ENCODE results near the gene MAML2. TPM values are rescaled to one million over a fixed set of nuclear protein-coding genes. Genes with fewer than 3 reads are reported as not detected.

The MAML2 gene
- total and polyA plus RNA-seq, 4 donors = 0.56 to 2.1 (median 1.4) TPM

DNA sequence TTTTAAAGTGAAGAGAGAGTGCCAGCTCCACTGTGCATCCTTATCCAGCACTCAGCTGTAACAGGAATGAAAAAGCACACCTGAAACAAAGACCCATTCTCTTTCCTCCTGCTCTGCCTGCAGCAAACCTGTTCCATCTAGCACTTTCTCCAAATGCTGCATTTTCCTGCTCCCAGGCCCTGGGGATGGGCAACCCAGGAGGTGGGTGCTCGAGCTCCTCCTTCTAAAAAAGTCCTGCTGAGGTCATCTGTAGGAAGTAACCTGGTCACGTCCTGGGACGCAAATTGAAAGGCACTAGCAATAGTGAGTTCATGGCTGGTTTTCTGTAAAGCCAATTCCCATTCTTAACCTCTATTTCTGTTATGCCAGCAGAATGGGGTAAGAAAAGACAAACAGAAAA lies 173.7 kb downstream of the MAML2 start:
- Histone ChIP-seq H3K4me3 (ENCODE audit: low read depth in 1 of 3, low read length in 3 of 3) (no peak overlapping the region), H3K9me3 (ENCODE audit: control insufficient read depth in 4 of 4, low read length in 3 of 4) (no peaks in the 10 kb centered on the region), H3K36me3 (ENCODE audit: control insufficient read depth in 4 of 4, insufficient read depth in 3 of 4, low read depth in 1 of 4, low read length in 3 of 4) (no peaks in the 10 kb centered on the region), H3K4me1 (ENCODE audit: control insufficient read depth in 4 of 4, insufficient read depth in 4 of 4, low read length in 3 of 4) (peaks cover 0 to 5% (median 0%) of the 10 kb centered on the region in 4 donors), H3K27me3 (ENCODE audit: control insufficient read depth in 4 of 4, insufficient read depth in 4 of 4, low read length in 3 of 4) (no peaks in the 10 kb centered on the region), H3K27ac (ENCODE audit: low read depth in 1 of 2, low read length in 2 of 2) (no peak overlapping the region), H3K9ac (ENCODE audit: low read depth in 1 of 2, low read length in 2 of 2) (no peak overlapping the region)
- 73% methylated on average over 3 of the region's 3 CpGs for WGBS
- no peak for TF ChIP-seq EGR1 (IDR thresholded peaks at IDR 0.05; ENCODE audit: low read depth in 2 of 2)
- no peak for TF ChIP-seq JUND (IDR thresholded peaks at IDR 0.05)
- TF ChIP-seq, protein P1, sequence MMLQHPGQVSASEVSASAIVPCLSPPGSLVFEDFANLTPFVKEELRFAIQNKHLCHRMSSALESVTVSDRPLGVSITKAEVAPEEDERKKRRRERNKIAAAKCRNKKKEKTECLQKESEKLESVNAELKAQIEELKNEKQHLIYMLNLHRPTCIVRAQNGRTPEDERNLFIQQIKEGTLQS (IDR thresholded peaks at IDR 0.05) = no peak
- no peak for TF ChIP-seq YY1 (IDR thresholded peaks at IDR 0.05)
- TF ChIP-seq SP1 (IDR thresholded peaks at IDR 0.05) = no peak
- DNase-seq (ENCODE audit: low spot score) = no peak

DNA sequence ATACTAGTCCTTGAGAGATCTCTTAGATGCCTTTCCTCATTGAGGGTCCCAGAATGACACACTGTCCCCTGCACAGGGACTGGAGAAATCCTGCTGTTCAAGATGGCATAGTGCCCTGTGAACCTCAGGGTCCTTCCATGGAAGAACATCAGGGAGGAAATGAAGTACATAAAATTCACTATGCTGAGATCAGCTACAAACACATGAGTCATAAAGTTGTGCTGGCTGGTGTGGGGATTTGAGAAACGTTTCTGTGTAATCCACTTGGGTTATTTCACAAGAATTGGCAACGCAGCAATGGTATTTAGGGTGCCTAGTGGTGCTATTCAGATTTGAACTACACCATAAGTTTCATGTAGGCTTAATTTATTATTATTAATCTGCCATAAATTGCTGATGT lies 174.4 kb downstream of the MAML2 start:
- no peaks in the 10 kb centered on the region for H3K36me3 ChIP-seq (ENCODE audit: control insufficient read depth in 4 of 4, insufficient read depth in 3 of 4, low read depth in 1 of 4, low read length in 3 of 4)
- no peaks in the 10 kb centered on the region for H3K9me3 ChIP-seq (ENCODE audit: control insufficient read depth in 4 of 4, low read length in 3 of 4)
- H3K27me3 ChIP-seq (ENCODE audit: control insufficient read depth in 4 of 4, insufficient read depth in 4 of 4, low read length in 3 of 4) = no peaks in the 10 kb centered on the region
- H3K4me1 ChIP-seq (ENCODE audit: control insufficient read depth in 4 of 4, insufficient read depth in 4 of 4, low read length in 3 of 4) = peaks cover 0 to 5% (median 0%) of the 10 kb centered on the region in 4 donors
- no peak overlapping the region for H3K9ac ChIP-seq (ENCODE audit: low read depth in 1 of 2, low read length in 2 of 2)
- no peak for TF ChIP-seq GABPA (IDR thresholded peaks at IDR 0.05 in 1 of 2, conservative IDR thresholded peaks at IDR 0.05 in 1 of 2)
- TF ChIP-seq, protein P2, sequence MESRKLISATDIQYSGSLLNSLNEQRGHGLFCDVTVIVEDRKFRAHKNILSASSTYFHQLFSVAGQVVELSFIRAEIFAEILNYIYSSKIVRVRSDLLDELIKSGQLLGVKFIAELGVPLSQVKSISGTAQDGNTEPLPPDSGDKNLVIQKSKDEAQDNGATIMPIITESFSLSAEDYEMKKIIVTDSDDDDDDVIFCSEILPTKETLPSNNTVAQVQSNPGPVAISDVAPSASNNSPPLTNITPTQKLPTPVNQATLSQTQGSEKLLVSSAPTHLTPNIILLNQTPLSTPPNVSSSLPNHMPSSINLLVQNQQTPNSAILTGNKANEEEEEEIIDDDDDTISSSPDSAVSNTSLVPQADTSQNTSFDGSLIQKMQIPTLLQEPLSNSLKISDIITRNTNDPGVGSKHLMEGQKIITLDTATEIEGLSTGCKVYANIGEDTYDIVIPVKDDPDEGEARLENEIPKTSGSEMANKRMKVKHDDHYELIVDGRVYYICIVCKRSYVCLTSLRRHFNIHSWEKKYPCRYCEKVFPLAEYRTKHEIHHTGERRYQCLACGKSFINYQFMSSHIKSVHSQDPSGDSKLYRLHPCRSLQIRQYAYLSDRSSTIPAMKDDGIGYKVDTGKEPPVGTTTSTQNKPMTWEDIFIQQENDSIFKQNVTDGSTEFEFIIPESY (IDR thresholded peaks at IDR 0.05) = no peak
- TF ChIP-seq HNF4A (conservative IDR thresholded peaks at IDR 0.05) = no peak
- TF ChIP-seq JUND (IDR thresholded peaks at IDR 0.05) = peak; percentile 67 to 71
- TF ChIP-seq EGR1 (IDR thresholded peaks at IDR 0.05; ENCODE audit: low read depth in 2 of 2) = no peak
- H3K27ac ChIP-seq (ENCODE audit: low read depth in 1 of 2, low read length in 2 of 2) = no peak overlapping the region
- H3K4me3 ChIP-seq (ENCODE audit: low read depth in 1 of 3, low read length in 3 of 3) = no peak overlapping the region
- 41% methylated on average over 2 of the region's 2 CpGs for WGBS
- DNase-seq (ENCODE audit: low spot score) = no peak

DNA sequence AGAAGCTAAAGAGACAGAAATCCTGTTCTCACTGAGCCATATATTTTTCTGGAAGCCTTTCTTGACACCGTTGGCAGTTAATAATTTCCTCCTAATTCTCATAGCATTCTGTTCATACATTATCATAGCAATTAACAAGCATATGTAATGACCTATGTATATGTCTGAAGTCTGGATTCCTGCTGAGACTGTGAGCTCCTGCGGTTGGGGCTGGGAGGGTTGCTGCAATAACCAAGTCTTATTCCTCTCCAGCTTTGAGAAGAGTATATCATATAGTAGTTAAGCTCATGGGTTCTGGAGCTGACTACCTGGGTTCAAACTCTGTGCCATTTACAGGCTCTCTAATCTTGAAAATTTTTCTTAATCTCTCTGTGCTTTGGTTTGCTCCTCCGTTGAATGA lies 175.2 kb downstream of the MAML2 start:
- Histone ChIP-seq H3K4me1 (ENCODE audit: control insufficient read depth in 4 of 4, insufficient read depth in 4 of 4, low read length in 3 of 4) (peaks cover 0 to 5% (median 0%) of the 10 kb centered on the region in 4 donors), H3K27ac (ENCODE audit: low read depth in 1 of 2, low read length in 2 of 2) (no peak overlapping the region), H3K9me3 (ENCODE audit: control insufficient read depth in 4 of 4, low read length in 3 of 4) (no peaks in the 10 kb centered on the region), H3K36me3 (ENCODE audit: control insufficient read depth in 4 of 4, insufficient read depth in 3 of 4, low read depth in 1 of 4, low read length in 3 of 4) (no peaks in the 10 kb centered on the region), H3K4me3 (ENCODE audit: low read depth in 1 of 3, low read length in 3 of 3) (no peak overlapping the region), H3K27me3 (ENCODE audit: control insufficient read depth in 4 of 4, insufficient read depth in 4 of 4, low read length in 3 of 4) (no peaks in the 10 kb centered on the region), H3K9ac (ENCODE audit: low read depth in 1 of 2, low read length in 2 of 2) (no peak overlapping the region)
- DNase-seq (ENCODE audit: low spot score) = no peak
- WGBS = 73% methylated on average over 3 of the region's 3 CpGs
- TF ChIP-seq, protein P3, sequence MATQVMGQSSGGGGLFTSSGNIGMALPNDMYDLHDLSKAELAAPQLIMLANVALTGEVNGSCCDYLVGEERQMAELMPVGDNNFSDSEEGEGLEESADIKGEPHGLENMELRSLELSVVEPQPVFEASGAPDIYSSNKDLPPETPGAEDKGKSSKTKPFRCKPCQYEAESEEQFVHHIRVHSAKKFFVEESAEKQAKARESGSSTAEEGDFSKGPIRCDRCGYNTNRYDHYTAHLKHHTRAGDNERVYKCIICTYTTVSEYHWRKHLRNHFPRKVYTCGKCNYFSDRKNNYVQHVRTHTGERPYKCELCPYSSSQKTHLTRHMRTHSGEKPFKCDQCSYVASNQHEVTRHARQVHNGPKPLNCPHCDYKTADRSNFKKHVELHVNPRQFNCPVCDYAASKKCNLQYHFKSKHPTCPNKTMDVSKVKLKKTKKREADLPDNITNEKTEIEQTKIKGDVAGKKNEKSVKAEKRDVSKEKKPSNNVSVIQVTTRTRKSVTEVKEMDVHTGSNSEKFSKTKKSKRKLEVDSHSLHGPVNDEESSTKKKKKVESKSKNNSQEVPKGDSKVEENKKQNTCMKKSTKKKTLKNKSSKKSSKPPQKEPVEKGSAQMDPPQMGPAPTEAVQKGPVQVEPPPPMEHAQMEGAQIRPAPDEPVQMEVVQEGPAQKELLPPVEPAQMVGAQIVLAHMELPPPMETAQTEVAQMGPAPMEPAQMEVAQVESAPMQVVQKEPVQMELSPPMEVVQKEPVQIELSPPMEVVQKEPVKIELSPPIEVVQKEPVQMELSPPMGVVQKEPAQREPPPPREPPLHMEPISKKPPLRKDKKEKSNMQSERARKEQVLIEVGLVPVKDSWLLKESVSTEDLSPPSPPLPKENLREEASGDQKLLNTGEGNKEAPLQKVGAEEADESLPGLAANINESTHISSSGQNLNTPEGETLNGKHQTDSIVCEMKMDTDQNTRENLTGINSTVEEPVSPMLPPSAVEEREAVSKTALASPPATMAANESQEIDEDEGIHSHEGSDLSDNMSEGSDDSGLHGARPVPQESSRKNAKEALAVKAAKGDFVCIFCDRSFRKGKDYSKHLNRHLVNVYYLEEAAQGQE (IDR thresholded peaks at IDR 0.05) = no peak
- TF ChIP-seq, protein P4, sequence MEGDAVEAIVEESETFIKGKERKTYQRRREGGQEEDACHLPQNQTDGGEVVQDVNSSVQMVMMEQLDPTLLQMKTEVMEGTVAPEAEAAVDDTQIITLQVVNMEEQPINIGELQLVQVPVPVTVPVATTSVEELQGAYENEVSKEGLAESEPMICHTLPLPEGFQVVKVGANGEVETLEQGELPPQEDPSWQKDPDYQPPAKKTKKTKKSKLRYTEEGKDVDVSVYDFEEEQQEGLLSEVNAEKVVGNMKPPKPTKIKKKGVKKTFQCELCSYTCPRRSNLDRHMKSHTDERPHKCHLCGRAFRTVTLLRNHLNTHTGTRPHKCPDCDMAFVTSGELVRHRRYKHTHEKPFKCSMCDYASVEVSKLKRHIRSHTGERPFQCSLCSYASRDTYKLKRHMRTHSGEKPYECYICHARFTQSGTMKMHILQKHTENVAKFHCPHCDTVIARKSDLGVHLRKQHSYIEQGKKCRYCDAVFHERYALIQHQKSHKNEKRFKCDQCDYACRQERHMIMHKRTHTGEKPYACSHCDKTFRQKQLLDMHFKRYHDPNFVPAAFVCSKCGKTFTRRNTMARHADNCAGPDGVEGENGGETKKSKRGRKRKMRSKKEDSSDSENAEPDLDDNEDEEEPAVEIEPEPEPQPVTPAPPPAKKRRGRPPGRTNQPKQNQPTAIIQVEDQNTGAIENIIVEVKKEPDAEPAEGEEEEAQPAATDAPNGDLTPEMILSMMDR (IDR thresholded peaks at IDR 0.05; ENCODE audit: low read depth, low read length, missing input control) = no peak
- TF ChIP-seq FOXA1 (IDR thresholded peaks at IDR 0.05) = no peak
- TF ChIP-seq HNF4A (conservative IDR thresholded peaks at IDR 0.05) = no peak
- TF ChIP-seq, protein P5, sequence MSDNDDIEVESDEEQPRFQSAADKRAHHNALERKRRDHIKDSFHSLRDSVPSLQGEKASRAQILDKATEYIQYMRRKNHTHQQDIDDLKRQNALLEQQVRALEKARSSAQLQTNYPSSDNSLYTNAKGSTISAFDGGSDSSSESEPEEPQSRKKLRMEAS (IDR thresholded peaks at IDR 0.05) = no peak
- no peak for TF ChIP-seq NR2F2 (IDR thresholded peaks at IDR 0.05)
- no peak for TF ChIP-seq GABPA (IDR thresholded peaks at IDR 0.05 in 1 of 2, conservative IDR thresholded peaks at IDR 0.05 in 1 of 2)
- no peak for TF ChIP-seq RXRA (IDR thresholded peaks at IDR 0.05)
- TF ChIP-seq YY1 (IDR thresholded peaks at IDR 0.05) = no peak
- TF ChIP-seq RAD21 (IDR thresholded peaks at IDR 0.05) = no peak
- TF ChIP-seq, protein P2 (IDR thresholded peaks at IDR 0.05) = no peak
- TF ChIP-seq FOXA2 (IDR thresholded peaks at IDR 0.05) = no peak
- TF ChIP-seq HNF4G (IDR thresholded peaks at IDR 0.05) = no peak
- TF ChIP-seq TAF1 (conservative IDR thresholded peaks at IDR 0.05) = no peak
- TF ChIP-seq JUND (IDR thresholded peaks at IDR 0.05) = no peak
- TF ChIP-seq SP1 (IDR thresholded peaks at IDR 0.05) = no peak
- TF ChIP-seq EGR1 (IDR thresholded peaks at IDR 0.05; ENCODE audit: low read depth in 2 of 2) = no peak

Measured in liver (tissue), 9 donors.